Endothelial cell of umbilical vein (primary cell): Measurements from ENCODE around the gene CRISPLD2. TPM values are rescaled to one million over a fixed set of nuclear protein-coding genes. Genes with fewer than 3 reads are reported as not detected.

Experiments
- BruUV-seq: library from RNA; stranded (reverse); fragments of 400-500 nt; replicated peaks from 2 replicates; lab custom pipeline; 2021; lab: Mats Ljungman, UMichigan
- CTCF ChIA-PET: fragments of 300-600, 350-600 bp; sonication (Branson Sonifier 250); formaldehyde crosslinking; loops from one replicate; lab custom pipeline; 2021; ENCODE audit warnings: antibody characterized with exemption, inconsistent platforms; lab: Charles Lee
- POLR2A ChIA-PET: fragments of 300-600, 350-600 bp; sonication (Branson Sonifier 250); formaldehyde crosslinking; loops from one replicate; lab custom pipeline; 2021; ENCODE audit warnings: antibody characterized with exemption, inconsistent platforms; lab: Charles Lee
- DNase-seq: peaks from one replicate; pipeline ENCODE4 v3.0.0-alpha.2; 2011; ENCODE audit warnings: low read depth, low spot score
- FAIRE-seq: peaks from 2 replicates; lab custom pipeline; 2011; peaks lifted over from hg19 to GRCh38; lab: Jason Lieb, UNC
- H2AFZ ChIP-seq: 2 replicates; pipeline ENCODE4 v1.6.0; 2012; ENCODE audit warnings: low read depth, low read length, control low read depth, inconsistent platforms
- H3K27ac ChIP-seq: 2 replicates; pipeline ENCODE4 v1.5.1; 2011; ENCODE audit warnings: low read depth, mild to moderate bottlenecking, control low read depth, low read length, moderate library complexity; ENCODE audit not compliant: insufficient read depth
- H3K27me3 ChIP-seq, 2 experiments: 2 replicates each; pipeline versions ENCODE4 v1.6.0 to v1.6.1; 2011; ENCODE audit warnings: low read length in 2 of 2, mixed read lengths in 1 of 2; ENCODE audit not compliant: control insufficient read depth in 2 of 2, insufficient read depth in 2 of 2
- H3K36me3 ChIP-seq, 2 experiments: 2 replicates in 1 of 2; 3 replicates in 1 of 2; pipeline ENCODE4 v1.5.1; 2011; ENCODE audit warnings: low read length in 2 of 2, mild to moderate bottlenecking in 1 of 2, moderate library complexity in 1 of 2; ENCODE audit not compliant: control insufficient read depth in 2 of 2, insufficient read depth in 2 of 2; ENCODE audit errors: extremely low read depth in 1 of 2
- H3K4me1 ChIP-seq: 3 replicates; pipeline ENCODE4 v1.5.1; 2011; ENCODE audit warnings: mild to moderate bottlenecking, low read length; ENCODE audit not compliant: control insufficient read depth, insufficient read depth; ENCODE audit errors: extremely low read depth
- H3K4me2 ChIP-seq: 2 replicates; pipeline ENCODE4 v1.6.1; 2011; ENCODE audit warnings: low read length, control low read depth, mixed read lengths; ENCODE audit not compliant: insufficient read depth
- H3K4me3 ChIP-seq, 3 experiments: fragments of 200-600 bp in 1 of 3; sonication (generic), shearing (Covaris generic) in 1 of 3; replicated peaks in 1 of 3; 2 replicates each; pipeline ENCODE4 v1.5.1; 2011 to 2016; ENCODE audit warnings: control low read depth in 3 of 3, low read length in 3 of 3, mild to moderate bottlenecking in 2 of 3, inconsistent platforms in 1 of 3, low read depth in 1 of 3, moderate library complexity in 1 of 3; ENCODE audit not compliant: insufficient read depth in 1 of 3
- H3K79me2 ChIP-seq: 2 replicates; pipeline ENCODE4 v1.6.0; 2012; ENCODE audit warnings: low read length, inconsistent platforms; ENCODE audit not compliant: control insufficient read depth, insufficient read depth
- H3K9ac ChIP-seq: replicated peaks from 2 replicates; pipeline ENCODE3; 2011; ENCODE audit warnings: low read length, control low read depth; ENCODE audit not compliant: insufficient read depth; ENCODE audit errors: extremely low read depth
- H3K9me1 ChIP-seq: replicated peaks from 3 replicates; pipeline ENCODE4 v1.6.0; 2011; ENCODE audit warnings: mild to moderate bottlenecking, low read length; ENCODE audit not compliant: control insufficient read depth, insufficient read depth; ENCODE audit errors: extremely low read depth
- H3K9me3 ChIP-seq: replicated peaks from 2 replicates; pipeline ENCODE4 v1.5.1; 2012; ENCODE audit warnings: low read length, inconsistent platforms; ENCODE audit not compliant: control insufficient read depth, insufficient read depth
- H4K20me1 ChIP-seq: replicated peaks from 2 replicates; pipeline ENCODE3; 2011; ENCODE audit warnings: mild to moderate bottlenecking, low read length; ENCODE audit not compliant: control insufficient read depth, insufficient read depth; ENCODE audit errors: extremely low read depth
- CTCF ChIP-seq, 2 donors: IDR thresholded peaks; 1 replicate in 1 of 2; 2 replicates in 1 of 2; pipeline ENCODE4 v1.5.1; 2011; ENCODE audit warnings: low read length in 2 of 2, mild to moderate bottlenecking in 2 of 2, moderate library complexity in 2 of 2, control low read depth in 1 of 2, inconsistent platforms in 1 of 2, low read depth in 1 of 2; ENCODE audit not compliant: insufficient read depth in 1 of 2; ENCODE audit errors: extremely low read depth in 1 of 2
- EZH2 ChIP-seq: IDR thresholded peaks from 2 replicates; pipeline ENCODE4 v1.6.1; 2012; ENCODE audit warnings: borderline replicate concordance, low read depth, mild to moderate bottlenecking, moderate library complexity, low read length, inconsistent platforms; ENCODE audit not compliant: severe bottlenecking
- FOS ChIP-seq: IDR thresholded peaks from 2 replicates; pipeline ENCODE4 v1.6.1; 2011; ENCODE audit warnings: mild to moderate bottlenecking, low read length, moderate library complexity, borderline replicate concordance; ENCODE audit not compliant: insufficient read depth
- GATA2 ChIP-seq: IDR thresholded peaks from 2 replicates; pipeline ENCODE4 v1.7.0; 2011; ENCODE audit warnings: low read depth, mild to moderate bottlenecking, moderate library complexity, mixed read lengths, low read length; ENCODE audit not compliant: insufficient read length, insufficient read depth
- JUN ChIP-seq: IDR thresholded peaks from 2 replicates; pipeline ENCODE4 v1.6.1; 2011; ENCODE audit warnings: borderline replicate concordance, low read depth; ENCODE audit not compliant: insufficient read length, insufficient read depth
- MAX ChIP-seq: IDR thresholded peaks from 2 replicates; pipeline ENCODE4 v1.6.1; 2011; ENCODE audit not compliant: insufficient read depth, insufficient read length
- MYC ChIP-seq: IDR thresholded peaks from one replicate; pipeline ENCODE4 v1.6.1; 2011; ENCODE audit warnings: mild to moderate bottlenecking, low read depth, low read length
- POLR2A ChIP-seq: IDR thresholded peaks from 2 replicates; pipeline ENCODE4 v1.6.1; 2012; ENCODE audit warnings: low read depth, mild to moderate bottlenecking, control low read depth, low read length
- POLR2AphosphoS5 ChIP-seq: IDR thresholded peaks from 2 replicates; pipeline ENCODE4 v1.6.1; 2012; ENCODE audit warnings: low read depth, mild to moderate bottlenecking, control low read depth, low read length, moderate library complexity; ENCODE audit not compliant: insufficient read depth
- dilution Hi-C: fragments of 300-500 bp; cut with MboI; formaldehyde crosslinking; loops from one replicate; pipeline ENCODE4 v1.15.0; 2019; ENCODE audit warnings: low sequenced_read_pairs; ENCODE audit not compliant: extremely low pct_ligation_motif_present
- intact Hi-C: fragments of 100-400 bp; cut with micrococcal nuclease; formaldehyde crosslinking; loops from one replicate; pipeline ENCODE4 v1.10.0; 2022
- polyA plus RNA-seq, 4 experiments: library from polyadenylated mRNA; depleted of rRNA in 3 of 4; stranded (reverse) in 3 of 4; unstranded in 1 of 4; fragments of >200 nt; gene quantifications; 2 replicates each; pipeline versions ENCODE4 v1.2.1 to v1.2.3, GENCODE V29; 2011 to 2012; ENCODE audit warnings: missing spikeins in 1 of 4
- total RNA-seq: library from RNA; stranded (reverse); gene quantifications from 2 replicates; pipeline ENCODE4 v1.2.3, GENCODE V29; 2021

CRISPLD2 gene
- total and polyA plus RNA-seq, 2 donors (not counting 3 experiments of a cell fraction or from before 2014, with no cell fraction given) = 0.14 to 0.73 TPM

- FAIRE-seq = no peak
- Histone ChIP-seq H3K27ac (no peak overlapping the region), H3K27me3 (no peaks in the 10 kb centered on the region), H4K20me1 (no peaks in the 10 kb centered on the region), H3K9me3 (no peaks in the 10 kb centered on the region), H2AFZ (no peak overlapping the region), H3K79me2 (no peaks in the 10 kb centered on the region), H3K4me2 (no peak overlapping the region), H3K4me1 (no peaks in the 10 kb centered on the region), H3K4me3 (no peak overlapping the region), H3K9me1 (no peaks in the 10 kb centered on the region), H3K36me3 (no peaks in the 10 kb centered on the region), H3K9ac (no peak overlapping the region)
- POLR2A ChIA-PET = no interaction called here
- no peak for DNase-seq
- intact Hi-C loops = loop anchor here (5.0 kb wide), 1 partner anchor 771 kb away; no protein-coding TSS in a partner anchor
- BruUV-seq = no TSS peak
- dilution Hi-C loops = no loop called here
- TF ChIP-seq CTCF (IDR thresholded peaks at IDR 0.05; ENCODE audit: extremely low read depth in 1 of 2, insufficient read depth in 1 of 2, low read depth in 1 of 2, low read length in 2 of 2) = no peak
- no peak for TF ChIP-seq GATA2
- TF ChIP-seq JUN = no peak
- TF ChIP-seq MAX = no peak
- no peak for TF ChIP-seq MYC
- TF ChIP-seq FOS = no peak
- no peak for TF ChIP-seq POLR2AphosphoS5
- TF ChIP-seq EZH2 = no peak
- no peak for TF ChIP-seq POLR2A
- CTCF ChIA-PET = interaction anchor here (1.3 to 5.8 kb wide), 6 partner anchors 9 to 173 kb away, joined by 3 to 73 read pairs (median 14); no protein-coding TSS in a partner anchor
Measured at GRCh38 chr16:84927621-84928591, 108.1 kb downstream of the CRISPLD2 start.
